ENCODE data around the gene ALPG. TPM values are rescaled to one million over a fixed set of nuclear protein-coding genes. Genes with fewer than 3 reads are reported as not detected.

The ALPG gene
- total RNA-seq, 1 experiment from 2014 or later = 65.3 TPM

DNA sequence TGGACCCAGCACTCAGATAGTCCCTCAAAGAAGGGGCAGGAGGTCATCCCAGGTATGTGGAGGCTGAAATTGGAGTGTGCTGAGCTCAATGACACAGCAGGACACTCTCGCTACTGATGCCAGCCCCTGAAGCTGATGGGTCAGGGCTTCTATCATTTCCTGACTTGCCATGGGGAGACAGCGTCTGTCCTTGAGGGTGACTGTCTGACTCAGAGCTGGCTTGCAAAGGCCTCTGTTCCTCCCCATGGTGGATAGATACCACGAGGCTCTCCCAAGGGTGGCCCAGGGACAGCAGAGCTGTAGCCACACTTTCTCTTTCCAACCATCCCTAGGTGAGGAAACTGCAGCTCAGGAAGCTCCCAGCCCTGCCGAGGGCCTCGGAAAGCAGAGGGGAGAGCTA is 10.8 kb downstream of the ALPG start:
- intact Hi-C loops (cut with micrococcal nuclease; ENCODE audit: unreplicated experiment) (no loop called here), in situ Hi-C loops (cut with HindIII; ENCODE audit: low pct_unique_long_range_greater_than_20kb, low sequenced_read_pairs) (no loop called here)
- Histone ChIP-seq H3K9me3 (ENCODE audit: control insufficient read depth, insufficient read depth, low read depth, low read length) (no peaks in the 10 kb centered on the region), H3K4me1 (ENCODE audit: control insufficient read depth, insufficient read depth, low read length) (peaks cover 5% of the 10 kb centered on the region), H3K27ac (ENCODE audit: low read length) (peak overlapping the region; percentile 39; the same call in 1 of the 2 replicates), H3K4me3 (ENCODE audit: low read depth in 2 of 2, low read length in 2 of 2) (no peak overlapping the region), H3K27me3 (ENCODE audit: control insufficient read depth, insufficient read depth, low read length) (peaks cover 3% of the 10 kb centered on the region; the same call in 1 of the 2 replicates), H3K36me3 (ENCODE audit: control insufficient read depth, insufficient read depth, low read length) (no peaks in the 10 kb centered on the region)
- DNase-seq (ENCODE audit: low read depth, low spot score) (no peak), ATAC-seq (no peak)
- CTCF ChIA-PET = no interaction called here
- POLR2A ChIA-PET = no interaction called here
- BruUV-seq (replicated peaks) = no TSS peak
- no peak for TF ChIP-seq SIN3A (IDR thresholded peaks at IDR 0.05; ENCODE audit: borderline replicate concordance, insufficient read depth, low read depth, low read length)
- TF ChIP-seq TCF7L2 (IDR thresholded peaks at IDR 0.05; ENCODE audit: low read depth, low read length) = no peak
- TF ChIP-seq, protein P1, sequence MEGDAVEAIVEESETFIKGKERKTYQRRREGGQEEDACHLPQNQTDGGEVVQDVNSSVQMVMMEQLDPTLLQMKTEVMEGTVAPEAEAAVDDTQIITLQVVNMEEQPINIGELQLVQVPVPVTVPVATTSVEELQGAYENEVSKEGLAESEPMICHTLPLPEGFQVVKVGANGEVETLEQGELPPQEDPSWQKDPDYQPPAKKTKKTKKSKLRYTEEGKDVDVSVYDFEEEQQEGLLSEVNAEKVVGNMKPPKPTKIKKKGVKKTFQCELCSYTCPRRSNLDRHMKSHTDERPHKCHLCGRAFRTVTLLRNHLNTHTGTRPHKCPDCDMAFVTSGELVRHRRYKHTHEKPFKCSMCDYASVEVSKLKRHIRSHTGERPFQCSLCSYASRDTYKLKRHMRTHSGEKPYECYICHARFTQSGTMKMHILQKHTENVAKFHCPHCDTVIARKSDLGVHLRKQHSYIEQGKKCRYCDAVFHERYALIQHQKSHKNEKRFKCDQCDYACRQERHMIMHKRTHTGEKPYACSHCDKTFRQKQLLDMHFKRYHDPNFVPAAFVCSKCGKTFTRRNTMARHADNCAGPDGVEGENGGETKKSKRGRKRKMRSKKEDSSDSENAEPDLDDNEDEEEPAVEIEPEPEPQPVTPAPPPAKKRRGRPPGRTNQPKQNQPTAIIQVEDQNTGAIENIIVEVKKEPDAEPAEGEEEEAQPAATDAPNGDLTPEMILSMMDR (IDR thresholded peaks at IDR 0.05) = no peak
- no peak for TF ChIP-seq POLR2AphosphoS5 (IDR thresholded peaks at IDR 0.05; ENCODE audit: low read depth, low read length)
- TF ChIP-seq REST (IDR thresholded peaks at IDR 0.05; ENCODE audit: insufficient read depth in 1 of 2, low read depth in 2 of 2, low read length in 1 of 2) = no peak

GRCh38 chr2:232418056-232418455 is 11.4 kb downstream of the ALPG start:
- ChIA-PET POLR2A (interaction anchor here (0.6 kb wide), 1 partner anchor 12 kb away, joined by 5 read pairs; no protein-coding TSS in a partner anchor), CTCF (interaction anchor here (0.6 kb wide), 1 partner anchor 304 kb away, joined by 3 read pairs; no protein-coding TSS in a partner anchor)
- Histone ChIP-seq H3K36me3 (ENCODE audit: control insufficient read depth, insufficient read depth, low read length) (no peaks in the 10 kb centered on the region), H3K4me3 (ENCODE audit: low read depth in 2 of 2, low read length in 2 of 2) (peak overlapping the region in 1 of 2 experiments; percentile 43; a peak in 2 of 4 replicates), H3K9me3 (ENCODE audit: control insufficient read depth, insufficient read depth, low read depth, low read length) (no peaks in the 10 kb centered on the region), H3K27me3 (ENCODE audit: control insufficient read depth, insufficient read depth, low read length) (peaks cover 3% of the 10 kb centered on the region; the same call in 1 of the 2 replicates), H3K27ac (ENCODE audit: low read length) (peak overlapping the region; percentile 68), H3K4me1 (ENCODE audit: control insufficient read depth, insufficient read depth, low read length) (peaks cover 5% of the 10 kb centered on the region)
- ATAC-seq = no peak
- no peak for DNase-seq (ENCODE audit: low read depth, low spot score)
- in situ Hi-C loops (cut with HindIII; ENCODE audit: low pct_unique_long_range_greater_than_20kb, low sequenced_read_pairs) (no loop called here), intact Hi-C loops (cut with micrococcal nuclease; ENCODE audit: unreplicated experiment) (no loop called here)
- TF ChIP-seq, protein P1 (IDR thresholded peaks at IDR 0.05) = no peak
- no peak for TF ChIP-seq POLR2AphosphoS5 (IDR thresholded peaks at IDR 0.05; ENCODE audit: low read depth, low read length)
- TF ChIP-seq REST (IDR thresholded peaks at IDR 0.05; ENCODE audit: insufficient read depth in 1 of 2, low read depth in 2 of 2, low read length in 1 of 2) = no peak
- TF ChIP-seq TCF7L2 (IDR thresholded peaks at IDR 0.05; ENCODE audit: low read depth, low read length) = no peak
- TF ChIP-seq SIN3A (IDR thresholded peaks at IDR 0.05; ENCODE audit: borderline replicate concordance, insufficient read depth, low read depth, low read length) = no peak
- BruUV-seq (replicated peaks) = no TSS peak
